ENCODE data around the gene IL9.

DNA sequence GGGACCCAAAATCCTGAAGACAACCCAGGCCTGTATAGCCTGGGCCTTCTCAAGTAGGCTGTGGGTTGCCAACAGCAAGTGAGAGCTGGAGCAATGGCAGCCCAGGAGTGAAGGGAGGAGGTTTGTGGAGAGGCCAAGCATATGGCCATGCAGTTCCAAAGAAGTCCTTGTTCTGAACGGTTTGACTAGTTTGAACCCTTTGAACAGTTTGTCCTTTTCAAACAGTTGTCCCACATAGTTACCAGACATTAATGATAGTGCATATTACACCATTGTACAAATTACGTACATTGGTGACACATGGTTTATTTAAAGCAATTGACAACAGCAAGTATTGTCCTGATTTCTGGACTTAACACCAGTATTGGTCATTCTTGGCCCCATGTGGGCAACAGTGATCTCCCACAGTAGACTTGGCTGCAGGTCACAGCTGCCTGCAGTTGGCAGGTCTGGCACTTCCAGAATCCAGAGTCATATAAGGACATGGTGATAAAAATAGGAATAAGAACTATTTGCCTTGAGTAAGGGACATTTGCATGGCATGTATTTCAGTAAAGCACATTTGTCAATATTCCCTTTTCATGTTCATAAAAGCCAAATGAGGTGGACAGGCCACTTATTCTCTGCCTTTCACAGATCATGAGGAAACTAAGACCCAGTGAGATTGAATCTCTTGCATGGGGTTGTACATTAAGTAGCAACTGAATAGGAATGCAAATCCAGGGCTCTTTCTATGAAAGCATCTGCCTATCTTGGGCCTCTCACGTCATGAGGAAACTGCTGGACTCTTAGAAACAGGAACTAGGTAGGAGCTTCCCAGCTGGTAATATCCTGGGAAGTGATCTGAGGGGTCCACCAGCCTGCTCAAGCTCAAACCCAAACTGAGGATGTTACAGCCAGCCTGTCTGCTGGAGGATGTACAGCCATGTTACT, 30.9 kb downstream of the IL9 start:
- TF ChIP-seq GATA2 (IDR thresholded peaks at IDR 0.05; ENCODE audit: low read depth, low read length), result no peak
- no peak for TF ChIP-seq GATA3 (IDR thresholded peaks at IDR 0.05; ENCODE audit: low read depth, low read length)
